GM21528 (cell line): ENCODE results near the gene NUPR2.
"Not testable (repeated sequence)": the region's sequence is repeated elsewhere in the genome, so short reads cannot be mapped to it uniquely, and the experiment has no call there.

Source experiments
- ATAC-seq: cut with Tn5 transposase; IDR thresholded peaks from one replicate; pipeline ENCODE4 v1.9.1; 2021; ENCODE audit warnings: mild to moderate bottlenecking, moderate library complexity; ENCODE audit not compliant: unreplicated experiment, low FRiP score

The NUPR2 gene

GRCh38 chr7:56115852-56116538 lies at the start of gene NUPR2:
NUPR2 (minus strand) TSS chr7:56116417; CDS start chr7:56116314, 103 bp downstream.
- ATAC-seq, result no peak

- no peak for ATAC-seq
Observed at GRCh38 chr7:56157238-56157790, 41.1 kb upstream of the NUPR2 start.

- not testable (repeated sequence) for ATAC-seq
Observed at GRCh38 chr7:56131062-56131461, 14.8 kb upstream of the NUPR2 start.

- ATAC-seq, result no peak
Observed at GRCh38 chr7:56127241-56127975, 11.2 kb upstream of the NUPR2 start.

GRCh38 chr7:56125831-56126230 lies 9.6 kb upstream of the NUPR2 start:
- ATAC-seq, result no peak

- no peak for ATAC-seq
Observed at GRCh38 chr7:56124981-56125380, 8.8 kb upstream of the NUPR2 start.

GRCh38 chr7:56121440-56121839 lies 5.2 kb upstream of the NUPR2 start:
- ATAC-seq, result no peak

GRCh38 chr7:56112244-56112643 lies 4.0 kb downstream of the NUPR2 start:
- ATAC-seq, result not testable (repeated sequence)

- ATAC-seq, result no peak
Observed at GRCh38 chr7:56110611-56111010, 5.6 kb downstream of the NUPR2 start.

- no peak for ATAC-seq
Observed at GRCh38 chr7:56107954-56108258, 8.3 kb downstream of the NUPR2 start.

- ATAC-seq, result peak; percentile 100
Observed at GRCh38 chr7:56106108-56107073, 9.8 kb downstream of the NUPR2 start, which contains the start of gene CHCHD2. CHCHD2 (minus strand) TSS chr7:56106476; CDS start chr7:56106413, 63 bp downstream.

- no peak for ATAC-seq
Observed at GRCh38 chr7:56105508-56105907, 10.7 kb downstream of the NUPR2 start.

GRCh38 chr7:56104138-56104537 lies 12.1 kb downstream of the NUPR2 start:
- ATAC-seq, result not testable (repeated sequence)

- ATAC-seq, result no peak
Observed at GRCh38 chr7:56099653-56100052, 16.6 kb downstream of the NUPR2 start.

GRCh38 chr7:56098187-56099008 lies 17.8 kb downstream of the NUPR2 start:
- not testable (repeated sequence) for ATAC-seq

GRCh38 chr7:56097700-56098099 lies 18.5 kb downstream of the NUPR2 start:
- no peak for ATAC-seq

- ATAC-seq, result no peak
Observed at GRCh38 chr7:56092789-56093531, 23.3 kb downstream of the NUPR2 start, which contains the start of gene PHKG1. PHKG1 (minus strand) TSS chr7:56092952; CDS start chr7:56088941, 4,011 bp downstream.

- not testable (repeated sequence) for ATAC-seq
Observed at GRCh38 chr7:56092388-56092787, 23.8 kb downstream of the NUPR2 start.

- no peak for ATAC-seq
Observed at GRCh38 chr7:56091591-56091990, 24.6 kb downstream of the NUPR2 start.
